Immature natural killer cell (primary cell): ENCODE data around the gene IFNA7. TPM values are rescaled to one million over a fixed set of nuclear protein-coding genes. Genes with fewer than 3 reads are reported as not detected.
"Not testable (repeated sequence)": the region's sequence is repeated elsewhere in the genome, so short reads cannot be mapped to it uniquely, and the experiment has no call there.

ENCODE experiments used
- DNase-seq, 3 donors: peaks; one replicate each; pipeline ENCODE4 v3.0.0; 2022; ENCODE audit warnings: mixed read lengths in 1 of 3
- H3K27ac Mint-ChIP-seq, 6 donors: one replicate each; pipeline ENCODE4 v1.8.0; 2020; ENCODE audit warnings: mixed read lengths in 6 of 6, mild to moderate bottlenecking in 5 of 6, inconsistent platforms in 4 of 6, moderate library complexity in 3 of 6
- H3K27me3 Mint-ChIP-seq, 3 donors: one replicate each; pipeline ENCODE4 v1.8.0; 2020 to 2021; ENCODE audit warnings: low read depth in 3 of 3, mild to moderate bottlenecking in 3 of 3, mixed read lengths in 3 of 3, moderate library complexity in 3 of 3, inconsistent platforms in 1 of 3
- H3K36me3 Mint-ChIP-seq, 3 donors: one replicate each; pipeline ENCODE4 v1.8.0; 2020; ENCODE audit warnings: mixed read lengths in 3 of 3, inconsistent platforms in 2 of 3, mild to moderate bottlenecking in 2 of 3
- H3K4me1 Mint-ChIP-seq, 2 donors: one replicate each; pipeline ENCODE4 v1.8.0; 2020; ENCODE audit warnings: inconsistent platforms in 2 of 2, mild to moderate bottlenecking in 2 of 2, mixed read lengths in 2 of 2, moderate library complexity in 1 of 2
- H3K4me3 Mint-ChIP-seq, 5 donors: one replicate each; pipeline ENCODE4 v1.8.0; 2020; ENCODE audit warnings: mild to moderate bottlenecking in 5 of 5, mixed read lengths in 5 of 5, inconsistent platforms in 3 of 5, moderate library complexity in 3 of 5
- H3K9me3 Mint-ChIP-seq, 6 donors: one replicate each; pipeline ENCODE4 v1.8.0; 2020; ENCODE audit warnings: mild to moderate bottlenecking in 6 of 6, mixed read lengths in 6 of 6, inconsistent platforms in 4 of 6, moderate library complexity in 3 of 6
- polyA plus RNA-seq, 3 donors: library from polyadenylated mRNA; unstranded; fragments of 300-500 nt; fragmentation: Illumina TruSeq; gene quantifications; one replicate each; pipeline ENCODE4 v1.2.3, GENCODE V29; 2021

Gene IFNA7
- not detected for polyA plus RNA-seq

DNA sequence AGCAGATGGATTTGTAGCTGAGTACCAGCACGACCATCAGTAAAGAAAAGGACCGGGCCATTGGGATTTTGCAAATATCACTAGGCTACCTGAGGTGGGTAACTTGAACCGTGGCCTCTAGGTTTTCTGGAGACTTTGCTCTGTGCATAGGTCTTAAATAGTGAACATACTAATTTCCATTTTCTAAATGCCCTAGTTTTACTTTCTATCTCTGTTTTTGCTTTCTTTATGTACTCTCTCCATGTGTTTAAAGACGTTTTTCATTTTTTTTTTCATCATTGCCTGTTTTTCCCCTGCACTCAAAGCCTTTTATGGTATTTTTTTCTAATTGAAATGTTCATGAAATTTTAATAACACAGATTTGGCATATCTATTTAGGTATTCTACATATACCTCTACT, at the start of gene IFNA7:
TSS of gene IFNA7 (minus strand) at position 101 of the 400 bp plus-strand sequence. CDS start at position 61, 40 bp downstream.
- not testable (repeated sequence) for H3K27ac Mint-ChIP-seq, H3K4me1 Mint-ChIP-seq, H3K36me3 Mint-ChIP-seq, H3K9me3 Mint-ChIP-seq, H3K4me3 Mint-ChIP-seq, H3K27me3 Mint-ChIP-seq, DNase-seq

DNA sequence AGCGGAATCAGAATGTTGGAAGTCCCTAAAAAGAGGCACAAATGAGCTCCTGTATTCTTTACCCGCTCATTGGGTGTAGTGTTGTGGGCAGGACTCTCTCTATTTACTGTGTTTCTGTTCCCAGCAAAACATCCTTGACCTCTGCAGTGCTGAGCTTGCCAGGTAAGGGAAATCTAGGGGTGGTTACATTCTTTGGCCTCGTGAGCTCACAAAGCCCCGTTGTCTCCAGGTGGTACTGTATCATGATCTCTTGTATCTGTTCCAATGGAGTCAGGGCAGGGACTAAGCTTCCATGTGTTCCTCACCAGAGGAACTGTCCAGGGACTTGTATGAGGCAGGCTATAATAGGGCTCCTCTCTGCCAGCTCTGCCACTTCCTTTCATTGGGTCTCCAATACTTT, 49.6 kb upstream of the IFNA7 start:
- no peak overlapping the region for H3K27ac Mint-ChIP-seq
- H3K36me3 Mint-ChIP-seq, result no peaks in the 10 kb centered on the region
- H3K4me3 Mint-ChIP-seq, result no peak overlapping the region
- no peaks in the 10 kb centered on the region for H3K9me3 Mint-ChIP-seq
- H3K4me1 Mint-ChIP-seq, result peaks cover 23 to 33% of the 10 kb centered on the region in 2 donors
- DNase-seq, result no peak
- H3K27me3 Mint-ChIP-seq, result peaks cover 0 to 11% (median 0%) of the 10 kb centered on the region in 3 donors

DNA sequence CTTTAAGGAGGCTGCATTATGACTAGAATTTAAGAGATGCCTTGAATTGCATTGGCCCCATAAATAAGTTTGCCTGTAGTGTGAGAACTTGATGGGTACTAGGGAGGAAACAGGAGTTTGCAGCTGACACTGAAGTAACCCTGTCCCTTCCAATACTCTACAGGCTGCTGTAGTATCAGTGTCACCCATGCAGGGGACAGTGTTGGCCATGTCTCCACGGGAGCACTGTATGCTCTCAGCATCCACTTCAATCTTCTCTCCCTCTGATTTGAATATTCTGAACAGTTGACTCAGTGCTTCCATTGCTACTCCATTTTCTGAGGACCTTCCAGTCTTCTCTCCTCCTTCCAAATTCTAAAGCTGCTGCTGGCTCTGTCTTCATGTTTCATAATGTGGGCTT, 49.2 kb upstream of the IFNA7 start:
- peaks cover 0 to 11% (median 0%) of the 10 kb centered on the region in 3 donors for H3K27me3 Mint-ChIP-seq
- H3K36me3 Mint-ChIP-seq, result no peaks in the 10 kb centered on the region
- DNase-seq, result no peak
- no peak overlapping the region for H3K27ac Mint-ChIP-seq
- H3K4me3 Mint-ChIP-seq, result no peak overlapping the region
- no peaks in the 10 kb centered on the region for H3K9me3 Mint-ChIP-seq
- H3K4me1 Mint-ChIP-seq, result peaks cover 20 to 28% of the 10 kb centered on the region in 2 donors

DNA sequence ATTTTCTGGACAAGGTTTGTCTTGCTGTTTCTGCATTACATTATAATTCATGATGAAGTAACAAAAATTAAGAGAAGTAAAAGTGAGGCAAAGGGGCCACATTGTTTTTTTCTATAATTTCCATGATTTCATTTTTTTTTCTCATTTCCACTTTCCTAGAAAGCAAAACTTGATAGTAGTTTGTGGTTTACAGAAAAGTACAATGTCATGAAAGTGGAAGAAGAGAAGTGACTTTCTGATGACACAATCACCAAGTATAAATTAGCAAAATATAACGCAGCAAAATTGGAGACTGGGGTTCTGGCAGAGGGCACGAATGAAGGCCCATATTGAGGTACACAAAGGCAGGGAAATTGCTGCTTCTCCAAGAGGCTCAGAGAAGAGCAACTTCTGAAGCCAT, 42.8 kb upstream of the IFNA7 start:
- Mint-ChIP-seq H3K27ac (no peak overlapping the region), H3K4me3 (no peak overlapping the region), H3K9me3 (no peaks in the 10 kb centered on the region), H3K36me3 (no peaks in the 10 kb centered on the region), H3K27me3 (peaks cover 0 to 17% (median 2%) of the 10 kb centered on the region in 3 donors), H3K4me1 (peaks cover 0 to 2% of the 10 kb centered on the region in 2 donors)
- DNase-seq, result no peak

DNA sequence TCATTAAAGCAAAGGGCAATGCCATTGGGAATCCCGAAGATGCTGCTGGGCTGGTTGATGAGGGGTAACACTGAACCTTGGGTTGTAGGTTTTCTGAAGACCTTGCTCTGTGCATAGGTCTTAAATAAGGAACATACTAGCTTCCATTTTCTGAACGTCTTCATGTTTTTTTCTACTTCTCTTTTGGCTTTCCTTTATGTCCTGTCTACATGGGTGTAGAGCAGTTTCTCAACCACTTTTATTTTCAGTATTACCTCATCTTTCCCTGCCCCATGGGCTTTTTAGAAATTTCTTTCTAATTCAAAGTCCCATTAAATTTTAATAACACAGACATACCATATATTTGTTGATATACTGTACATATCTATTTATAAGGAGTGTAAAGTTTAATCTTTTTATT, 37.9 kb upstream of the IFNA7 start, which contains the start of gene IFNA14:
TSS of gene IFNA14 (minus strand) at position 95 of the 400 bp plus-strand sequence. CDS start at position 25, 70 bp downstream.
- DNase-seq, result no peak
- peaks cover 0 to 16% (median 3%) of the 10 kb centered on the region in 3 donors for H3K27me3 Mint-ChIP-seq
- no peaks in the 10 kb centered on the region for H3K9me3 Mint-ChIP-seq
- peaks cover 6 to 13% of the 10 kb centered on the region in 2 donors for H3K4me1 Mint-ChIP-seq
- no peak within 1 kb of the TSS for H3K27ac Mint-ChIP-seq
- H3K36me3 Mint-ChIP-seq, result no peaks in the 10 kb centered on the region
- H3K4me3 Mint-ChIP-seq, result no peak within 1 kb of the TSS

DNA sequence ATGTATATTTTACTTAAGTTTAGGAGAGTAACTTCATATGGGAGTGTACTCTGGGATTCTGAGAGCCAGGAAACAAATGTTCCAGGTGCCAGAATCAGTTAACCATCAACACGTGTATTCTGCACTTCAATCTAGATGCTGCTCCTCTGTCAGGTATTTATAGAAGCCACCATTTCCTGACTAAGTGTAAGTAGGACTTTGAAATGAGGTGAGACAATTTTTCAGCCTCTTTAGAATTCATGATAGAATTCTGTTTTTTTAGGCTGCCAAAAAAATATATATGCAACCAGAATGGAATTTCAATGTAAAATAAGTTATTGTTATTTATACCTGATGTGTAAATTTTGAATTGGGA, 34.3 kb upstream of the IFNA7 start:
- Mint-ChIP-seq H3K4me1 (peaks cover 4 to 13% of the 10 kb centered on the region in 2 donors), H3K27me3 (peaks cover 1 to 12% (median 4%) of the 10 kb centered on the region in 3 donors)
- H3K4me3 Mint-ChIP-seq, result not testable (repeated sequence)

DNA sequence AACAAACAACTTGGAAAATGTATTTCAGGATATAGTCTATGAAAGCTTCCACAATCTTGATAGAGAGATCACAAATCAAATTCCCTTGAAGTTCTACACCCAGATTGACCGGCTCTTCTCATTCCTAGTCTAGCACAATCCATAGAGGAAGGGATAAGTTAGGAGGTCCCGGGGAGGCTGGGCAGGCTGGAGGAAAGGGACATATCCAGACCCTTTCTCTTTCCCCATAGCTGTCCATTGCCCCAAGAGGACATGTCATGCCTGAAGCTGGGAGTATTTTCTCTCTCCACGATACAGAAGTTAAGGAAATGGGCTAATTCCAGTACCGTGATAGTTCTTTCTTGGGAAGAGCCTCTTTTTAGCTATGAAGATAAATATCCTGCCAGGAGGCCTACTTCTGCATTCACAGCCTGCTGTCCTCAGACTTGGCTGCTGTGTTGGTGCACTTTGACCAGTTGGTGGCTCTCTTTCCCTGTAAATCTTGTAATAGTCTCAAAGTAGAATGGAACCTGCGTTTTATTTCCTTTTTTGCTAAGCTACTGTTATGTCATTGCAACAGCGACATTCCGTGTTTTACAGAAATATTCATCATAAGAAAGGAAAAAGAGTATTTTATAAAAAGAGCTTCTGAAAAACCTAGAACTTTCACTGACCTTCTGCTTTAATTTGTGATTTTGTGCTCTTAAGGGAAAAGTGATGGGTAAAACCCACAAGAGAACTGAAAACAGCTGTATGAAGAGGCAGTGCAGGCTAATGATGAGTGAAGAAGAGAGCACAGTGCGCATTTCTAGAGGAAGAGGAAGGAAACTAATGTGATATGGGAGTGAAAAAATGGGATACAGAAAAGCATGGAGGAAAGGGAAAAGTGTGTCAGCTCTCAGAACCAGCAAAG, 33.7 kb upstream of the IFNA7 start:
- DNase-seq, result peak; percentile 30 to 37 (median 34)
- Mint-ChIP-seq H3K4me1 (peaks cover 4 to 13% of the 10 kb centered on the region in 2 donors), H3K4me3 (peak overlapping the region in 2 of 5 donors; percentile 11 to 33), H3K27me3 (peaks cover 1 to 12% (median 4%) of the 10 kb centered on the region in 3 donors)
- not testable (repeated sequence) for H3K36me3 Mint-ChIP-seq, H3K27ac Mint-ChIP-seq, H3K9me3 Mint-ChIP-seq

More for the DNA sequence above, 34.3 kb upstream of the IFNA7 start:
- not testable (repeated sequence) for DNase-seq, H3K36me3 Mint-ChIP-seq, H3K9me3 Mint-ChIP-seq, H3K27ac Mint-ChIP-seq

DNA sequence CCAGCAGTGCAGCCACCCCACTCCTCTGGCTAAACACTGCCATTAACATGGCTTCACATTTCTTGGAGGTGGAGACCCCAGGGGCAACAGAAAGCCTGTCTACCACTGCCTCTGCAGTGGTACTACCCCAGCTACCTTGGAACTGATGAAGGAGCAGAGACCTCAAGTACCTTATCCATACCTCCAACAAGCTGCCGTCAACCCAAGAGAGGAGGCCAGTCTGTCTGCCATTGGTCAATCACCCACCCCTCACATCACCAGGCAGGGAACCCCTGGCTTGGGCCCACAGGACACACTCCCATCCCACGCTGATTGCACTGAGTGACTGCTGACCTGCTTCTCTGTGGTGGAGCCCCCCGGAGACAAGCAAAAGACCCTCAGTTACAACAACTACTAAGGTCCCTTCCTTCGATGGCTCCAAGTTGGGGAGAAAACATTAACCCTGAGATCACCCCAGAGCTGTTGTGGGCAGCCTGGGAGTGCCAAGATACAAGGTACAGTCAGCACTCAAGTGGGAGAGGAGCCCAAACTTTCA, 32.2 kb upstream of the IFNA7 start:
- H3K36me3 Mint-ChIP-seq, result no peaks in the 10 kb centered on the region
- no peak for DNase-seq
- peaks cover 4 to 13% of the 10 kb centered on the region in 2 donors for H3K4me1 Mint-ChIP-seq
- H3K9me3 Mint-ChIP-seq, result no peaks in the 10 kb centered on the region
- H3K4me3 Mint-ChIP-seq, result no peak overlapping the region
- peaks cover 1 to 12% (median 4%) of the 10 kb centered on the region in 3 donors for H3K27me3 Mint-ChIP-seq
- H3K27ac Mint-ChIP-seq, result no peak overlapping the region

DNA sequence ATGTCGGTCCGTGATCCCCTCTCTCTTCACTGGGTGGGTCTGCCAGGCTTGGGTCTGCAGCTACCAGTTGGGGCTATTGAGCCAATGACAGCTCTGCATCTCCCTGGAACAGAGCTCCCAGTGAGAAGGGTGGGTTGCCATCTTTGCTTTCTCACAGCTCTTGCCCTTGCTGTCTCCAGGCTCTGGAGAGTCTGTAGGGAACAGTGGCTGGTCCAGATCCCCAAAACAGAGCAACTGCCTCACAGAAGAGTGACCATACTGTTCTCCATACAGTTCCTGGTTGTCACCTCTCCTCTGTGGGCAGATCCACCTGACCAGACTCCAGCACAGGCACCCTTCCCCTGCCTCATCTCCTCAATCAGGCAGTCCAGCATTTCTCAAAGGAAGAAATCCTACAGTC, 31.3 kb upstream of the IFNA7 start:
- Mint-ChIP-seq H3K9me3 (no peaks in the 10 kb centered on the region), H3K4me1 (peaks cover 4 to 13% of the 10 kb centered on the region in 2 donors), H3K27me3 (peaks cover 1 to 8% (median 3%) of the 10 kb centered on the region in 3 donors), H3K36me3 (no peaks in the 10 kb centered on the region), H3K4me3 (no peak overlapping the region), H3K27ac (no peak overlapping the region)
- DNase-seq, result no peak

DNA sequence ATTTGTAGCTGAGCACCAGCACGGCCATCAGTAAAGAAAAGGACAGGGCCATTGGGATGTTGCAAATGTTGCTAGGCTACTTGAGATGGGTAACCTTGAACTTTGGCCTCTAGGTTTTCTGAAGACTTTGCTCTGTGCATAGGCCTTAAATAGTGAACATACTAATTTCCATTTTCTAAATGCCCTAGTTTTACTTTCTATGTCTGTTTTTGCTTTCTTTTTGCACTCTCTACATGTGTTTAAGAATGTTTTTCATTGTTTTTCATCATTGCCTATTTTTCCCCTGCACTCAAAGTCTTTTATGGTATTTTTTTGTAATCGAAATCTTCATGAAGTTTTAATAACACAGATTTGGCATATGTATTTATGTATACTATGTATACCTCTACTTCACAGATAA, 26.1 kb upstream of the IFNA7 start, which contains the start of gene IFNA17:
TSS of gene IFNA17 (minus strand) at position 101 of the 400 bp plus-strand sequence. CDS start at position 52, 49 bp downstream.
- Mint-ChIP-seq H3K4me3 (no peak within 1 kb of the TSS), H3K27ac (no peak within 1 kb of the TSS), H3K4me1 (no peaks in the 10 kb centered on the region), H3K9me3 (no peaks in the 10 kb centered on the region), H3K27me3 (peaks cover 2 to 5% (median 2%) of the 10 kb centered on the region in 3 donors), H3K36me3 (no peaks in the 10 kb centered on the region)
- DNase-seq, result no peak

DNA sequence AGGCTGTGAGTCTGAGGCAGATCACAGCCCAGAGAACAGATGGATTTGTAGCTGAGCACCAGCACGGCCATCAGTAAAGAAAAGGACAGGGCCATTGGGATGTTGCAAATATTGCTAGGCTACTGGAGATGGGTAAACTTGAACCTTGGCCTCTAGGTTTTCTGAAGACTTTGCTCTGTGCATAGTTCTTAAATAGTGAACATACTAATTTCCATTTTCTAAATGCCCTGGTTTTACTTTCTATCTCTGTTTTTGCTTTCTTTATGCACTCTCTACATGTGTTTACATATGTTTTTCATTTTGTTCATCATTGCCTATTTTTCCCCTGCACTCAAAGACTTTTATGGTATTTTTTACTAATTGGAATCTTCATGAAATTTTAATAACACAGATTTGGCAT, 15.2 kb upstream of the IFNA7 start, which contains the start of gene IFNA16:
TSS of gene IFNA16 (minus strand) at position 101 of the 400 bp plus-strand sequence. CDS start at position 95, 6 bp downstream.
- H3K27me3 Mint-ChIP-seq, result peaks cover 5 to 17% (median 6%) of the 10 kb centered on the region in 3 donors
- not testable (repeated sequence) for H3K27ac Mint-ChIP-seq, H3K36me3 Mint-ChIP-seq

DNA sequence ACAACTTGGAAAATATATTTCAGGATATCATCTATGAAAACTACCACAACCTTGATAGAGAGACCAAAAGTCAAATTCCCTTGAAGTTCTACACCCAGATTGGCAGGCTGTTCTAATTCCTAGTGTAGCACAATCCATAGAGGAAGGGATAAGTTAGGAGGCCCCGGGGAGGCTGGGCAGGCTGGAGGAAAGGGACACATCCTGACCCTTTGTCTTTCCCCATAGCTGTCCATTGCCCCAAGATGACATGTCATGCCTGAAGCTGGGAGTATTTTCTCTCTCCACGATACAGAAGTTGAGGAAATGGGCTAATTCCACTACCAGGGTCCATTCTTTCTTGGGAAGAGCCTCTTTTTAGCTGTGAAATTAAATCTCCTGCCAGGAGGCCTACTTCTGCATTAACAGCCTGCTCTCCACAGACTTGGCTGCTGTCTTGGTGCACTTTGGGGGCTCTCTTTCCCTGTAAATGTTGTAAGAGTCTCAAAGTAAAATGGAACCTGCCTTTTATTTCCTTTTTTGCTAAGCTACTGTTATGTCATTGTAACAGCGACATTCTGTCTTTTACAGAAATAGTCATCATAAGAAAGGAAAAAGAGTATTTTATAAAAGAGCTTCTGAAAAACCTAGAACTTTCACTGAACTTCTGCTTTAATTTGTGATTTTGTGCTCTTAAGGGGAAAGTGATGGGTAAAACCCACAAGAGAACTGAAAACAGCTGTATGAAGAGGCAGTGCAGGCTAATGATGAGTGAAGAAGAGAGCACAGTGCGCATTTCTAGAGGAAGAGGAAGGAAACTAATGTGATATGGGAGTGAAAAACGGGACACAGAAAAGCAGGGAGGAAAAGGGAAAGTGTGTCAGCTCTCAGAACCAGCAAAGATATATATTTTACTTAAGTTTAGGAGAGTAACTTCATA, 11.7 kb upstream of the IFNA7 start:
- H3K9me3 Mint-ChIP-seq, H3K27me3 Mint-ChIP-seq, H3K27ac Mint-ChIP-seq, H3K36me3 Mint-ChIP-seq, H3K4me1 Mint-ChIP-seq: not testable (repeated sequence)
- H3K4me3 Mint-ChIP-seq, result peak overlapping the region in 2 of 5 donors; percentile 22 to 27
- peak in 1 of 3 donors; percentile 5 for DNase-seq

More for the DNA sequence above, 15.2 kb upstream of the IFNA7 start, which contains the start of gene IFNA16:
- not testable (repeated sequence) for H3K9me3 Mint-ChIP-seq, H3K4me1 Mint-ChIP-seq, H3K4me3 Mint-ChIP-seq, DNase-seq

DNA sequence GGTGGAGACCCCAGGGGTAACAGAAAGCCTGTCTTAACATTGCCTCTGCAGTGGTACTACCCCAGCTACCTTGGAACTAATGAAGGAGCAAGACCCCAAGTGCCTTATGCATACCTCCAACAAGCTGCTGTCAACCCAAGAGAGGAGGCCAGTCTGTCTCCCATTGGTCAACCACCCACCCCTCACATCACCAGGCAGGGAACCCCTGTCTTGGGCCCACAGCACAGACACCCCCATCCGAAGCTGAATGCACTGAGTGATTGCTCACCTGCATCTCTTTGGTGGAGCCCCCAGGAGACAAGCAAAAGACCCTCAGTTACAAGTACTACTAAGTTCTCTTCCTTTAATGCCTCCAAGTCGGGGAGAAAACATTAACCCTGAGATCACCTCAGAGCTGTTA, 10.2 kb upstream of the IFNA7 start:
- not testable (repeated sequence) for H3K27me3 Mint-ChIP-seq, H3K27ac Mint-ChIP-seq, H3K4me3 Mint-ChIP-seq, H3K4me1 Mint-ChIP-seq, H3K9me3 Mint-ChIP-seq, H3K36me3 Mint-ChIP-seq, DNase-seq
